GM12878 (cell line): Measurements from ENCODE around the gene NT5C3A. TPM values are rescaled to one million over a fixed set of nuclear protein-coding genes. Genes with fewer than 3 reads are reported as not detected.
A peak's percentile ranks its signal among the peaks of the same experiment; 100 is the strongest.

Experiments used
- ATF7 ChIP-seq: fragments of 450-650 bp; IDR thresholded peaks from 2 replicates; pipeline ENCODE4 v1.6.1; 2016; ENCODE audit warnings: low read depth, mild to moderate bottlenecking
- FOS ChIP-seq: IDR thresholded peaks from 3 replicates; pipeline ENCODE4 v1.6.1; 2011; ENCODE audit warnings: borderline replicate concordance; ENCODE audit not compliant: insufficient read length; ENCODE audit errors: extremely low read depth
- HDAC2 ChIP-seq: fragments of 200-600 bp; sonication (generic); IDR thresholded peaks from 2 replicates; pipeline ENCODE4 v1.6.1; 2017
- HDGF ChIP-seq: fragments of 450-650 bp; IDR thresholded peaks from 2 replicates; pipeline ENCODE4 v1.6.1; 2016; ENCODE audit warnings: antibody characterized with exemption
- HSF1 ChIP-seq: fragments of 150-350 bp; IDR thresholded peaks from 2 replicates; pipeline ENCODE4 v1.6.1; 2014; ENCODE audit warnings: mild to moderate bottlenecking, low read depth, low read length
- MEF2B ChIP-seq: fragments of 450-650 bp; IDR thresholded peaks from 2 replicates; pipeline ENCODE4 v1.6.1; 2018; ENCODE audit warnings: mild to moderate bottlenecking, moderate library complexity; ENCODE audit not compliant: partially characterized antibody, poor library complexity, severe bottlenecking
- MYB ChIP-seq: fragments of 150-350 bp; IDR thresholded peaks from 2 replicates; pipeline ENCODE4 v1.6.1; 2014; ENCODE audit warnings: mild to moderate bottlenecking, low read depth, low read length, borderline replicate concordance
- NBN ChIP-seq: fragments of 450-650 bp; IDR thresholded peaks from 2 replicates; pipeline ENCODE4 v1.6.1; 2016
- NFIC ChIP-seq: IDR thresholded peaks from 2 replicates; pipeline ENCODE4 v1.6.1; 2012; ENCODE audit warnings: low read depth, mild to moderate bottlenecking, inconsistent platforms, low read length, moderate library complexity
- NKRF ChIP-seq: fragments of 450-650 bp; conservative IDR thresholded peaks from 2 replicates; pipeline ENCODE4 v1.6.1; 2017; ENCODE audit warnings: mild to moderate bottlenecking, moderate library complexity
- NR2F1 ChIP-seq: fragments of 450-650 bp; conservative IDR thresholded peaks from 2 replicates; pipeline ENCODE4 v1.6.1; 2017; ENCODE audit warnings: mild to moderate bottlenecking
- TAF1 ChIP-seq: IDR thresholded peaks from 2 replicates; pipeline ENCODE4 v1.6.1; 2011; ENCODE audit warnings: mild to moderate bottlenecking, low read depth, low read length, borderline replicate concordance
- ZBTB4 ChIP-seq: fragments of 450-650 bp; formaldehyde crosslinking; IDR thresholded peaks from 2 replicates; pipeline ENCODE4 v1.4.0; 2022; ENCODE audit warnings: mild to moderate bottlenecking, moderate library complexity
- polyA plus RNA-seq, 11 experiments: library from polyadenylated mRNA; depleted of rRNA in 4 of 11; unstranded in 6 of 11; stranded (reverse) in 5 of 11; fragments of >200 nt; fragmentation: Nextera tagmentation in 4 of 11; fragmentation: Illumina TruSeq in 1 of 11; extraction: Ambion mirVana in 4 of 11; extraction: Trizol in 1 of 11; gene quantifications; 1 replicate in 1 of 11; 2 replicates in 10 of 11; pipeline versions ENCODE4 v1.2.1 to v1.2.3, GENCODE V29; 2011 to 2016; ENCODE audit warnings: inconsistent platforms in 2 of 11, missing spikeins in 2 of 11, low read depth in 1 of 11
- total RNA-seq, 4 experiments: library from RNA; depleted of rRNA in 3 of 4; stranded (reverse); fragments of >200 nt in 3 of 4; fragmentation: Illumina TruSeq in 1 of 4; extraction: Trizol in 1 of 4; gene quantifications; 2 replicates each; pipeline versions ENCODE4 v1.2.1 to v1.2.3, GENCODE V29; 2013 to 2021
- TF ChIP-seq, protein P1 (sequence below): IDR thresholded peaks from 2 replicates; pipeline ENCODE4 v1.6.1; 2012; ENCODE audit warnings: low read depth, low read length, improper control_type of control experiment
- TF ChIP-seq, protein P2 (sequence below): fragments of 450-650 bp; IDR thresholded peaks from 2 replicates; pipeline ENCODE4 v1.6.1; 2014; ENCODE audit warnings: mild to moderate bottlenecking
- TF ChIP-seq, protein P3 (sequence below): IDR thresholded peaks from 2 replicates; pipeline ENCODE4 v1.6.1; 2012; ENCODE audit warnings: mild to moderate bottlenecking, low read depth, low read length

Gene NT5C3A
- total and polyA plus RNA-seq, 10 of the 15 experiments (the other 5 are each of a cell fraction or from before 2014, with no cell fraction given), result 53.0 to 111 (median 71.4) TPM

DNA sequence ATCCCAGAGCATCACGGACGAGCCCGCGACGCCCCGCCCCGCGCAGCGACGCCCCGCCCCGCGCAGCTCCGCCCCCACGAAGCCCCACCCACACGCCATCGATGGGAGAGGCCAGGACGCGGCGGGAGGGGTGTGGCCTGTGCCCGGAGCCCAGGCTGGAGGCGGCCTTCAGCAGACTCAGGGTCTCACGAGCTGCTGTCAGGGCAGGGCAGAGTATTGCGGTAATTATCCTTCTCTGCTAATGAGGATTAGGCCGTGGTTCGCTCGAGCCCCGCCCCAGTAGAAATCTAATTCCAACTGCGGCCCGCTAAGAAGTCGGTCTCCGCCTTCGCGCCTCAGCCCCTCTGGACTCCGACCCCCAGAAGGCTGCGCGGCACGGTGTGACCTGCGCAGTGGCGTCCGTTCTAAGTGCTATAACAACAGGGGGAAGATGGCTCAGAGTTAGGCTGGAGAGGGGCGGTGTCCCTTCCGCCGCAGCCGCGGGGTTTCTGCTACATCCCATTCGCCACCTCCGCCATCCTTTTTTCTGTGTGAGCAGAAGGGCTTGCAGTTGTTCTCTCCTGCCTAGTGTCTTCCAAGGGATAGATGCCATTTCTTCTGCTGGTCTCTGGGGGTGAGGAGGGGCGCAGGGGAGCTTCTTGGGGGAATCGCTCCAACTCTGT, 337 bp upstream of the NT5C3A start (continued):
- TF ChIP-seq, protein P1, sequence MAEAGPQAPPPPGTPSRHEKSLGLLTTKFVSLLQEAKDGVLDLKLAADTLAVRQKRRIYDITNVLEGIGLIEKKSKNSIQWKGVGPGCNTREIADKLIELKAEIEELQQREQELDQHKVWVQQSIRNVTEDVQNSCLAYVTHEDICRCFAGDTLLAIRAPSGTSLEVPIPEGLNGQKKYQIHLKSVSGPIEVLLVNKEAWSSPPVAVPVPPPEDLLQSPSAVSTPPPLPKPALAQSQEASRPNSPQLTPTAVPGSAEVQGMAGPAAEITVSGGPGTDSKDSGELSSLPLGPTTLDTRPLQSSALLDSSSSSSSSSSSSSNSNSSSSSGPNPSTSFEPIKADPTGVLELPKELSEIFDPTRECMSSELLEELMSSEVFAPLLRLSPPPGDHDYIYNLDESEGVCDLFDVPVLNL, result no peak
- TF ChIP-seq NFIC (no peak), NR2F1 (no peak), HSF1 (no peak), MEF2B (no peak), MYB (no peak), TAF1 (peak; percentile 74; the same call in 1 of the 2 replicates), NBN (0 out of 2 replicates have a peak, but pooled peaks have one; percentile 75), ATF7 (peak; percentile 47; the same call in 1 of the 2 replicates), HDAC2 (no peak), FOS (no peak), NKRF (0 out of 2 replicates have a peak, but pooled peaks have one; percentile 47), HDGF (no peak), ZBTB4 (CRISPR knock-in tag) (no peak)
- TF ChIP-seq, protein P2, sequence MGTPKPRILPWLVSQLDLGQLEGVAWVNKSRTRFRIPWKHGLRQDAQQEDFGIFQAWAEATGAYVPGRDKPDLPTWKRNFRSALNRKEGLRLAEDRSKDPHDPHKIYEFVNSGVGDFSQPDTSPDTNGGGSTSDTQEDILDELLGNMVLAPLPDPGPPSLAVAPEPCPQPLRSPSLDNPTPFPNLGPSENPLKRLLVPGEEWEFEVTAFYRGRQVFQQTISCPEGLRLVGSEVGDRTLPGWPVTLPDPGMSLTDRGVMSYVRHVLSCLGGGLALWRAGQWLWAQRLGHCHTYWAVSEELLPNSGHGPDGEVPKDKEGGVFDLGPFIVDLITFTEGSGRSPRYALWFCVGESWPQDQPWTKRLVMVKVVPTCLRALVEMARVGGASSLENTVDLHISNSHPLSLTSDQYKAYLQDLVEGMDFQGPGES, result no peak
- TF ChIP-seq, protein P3, sequence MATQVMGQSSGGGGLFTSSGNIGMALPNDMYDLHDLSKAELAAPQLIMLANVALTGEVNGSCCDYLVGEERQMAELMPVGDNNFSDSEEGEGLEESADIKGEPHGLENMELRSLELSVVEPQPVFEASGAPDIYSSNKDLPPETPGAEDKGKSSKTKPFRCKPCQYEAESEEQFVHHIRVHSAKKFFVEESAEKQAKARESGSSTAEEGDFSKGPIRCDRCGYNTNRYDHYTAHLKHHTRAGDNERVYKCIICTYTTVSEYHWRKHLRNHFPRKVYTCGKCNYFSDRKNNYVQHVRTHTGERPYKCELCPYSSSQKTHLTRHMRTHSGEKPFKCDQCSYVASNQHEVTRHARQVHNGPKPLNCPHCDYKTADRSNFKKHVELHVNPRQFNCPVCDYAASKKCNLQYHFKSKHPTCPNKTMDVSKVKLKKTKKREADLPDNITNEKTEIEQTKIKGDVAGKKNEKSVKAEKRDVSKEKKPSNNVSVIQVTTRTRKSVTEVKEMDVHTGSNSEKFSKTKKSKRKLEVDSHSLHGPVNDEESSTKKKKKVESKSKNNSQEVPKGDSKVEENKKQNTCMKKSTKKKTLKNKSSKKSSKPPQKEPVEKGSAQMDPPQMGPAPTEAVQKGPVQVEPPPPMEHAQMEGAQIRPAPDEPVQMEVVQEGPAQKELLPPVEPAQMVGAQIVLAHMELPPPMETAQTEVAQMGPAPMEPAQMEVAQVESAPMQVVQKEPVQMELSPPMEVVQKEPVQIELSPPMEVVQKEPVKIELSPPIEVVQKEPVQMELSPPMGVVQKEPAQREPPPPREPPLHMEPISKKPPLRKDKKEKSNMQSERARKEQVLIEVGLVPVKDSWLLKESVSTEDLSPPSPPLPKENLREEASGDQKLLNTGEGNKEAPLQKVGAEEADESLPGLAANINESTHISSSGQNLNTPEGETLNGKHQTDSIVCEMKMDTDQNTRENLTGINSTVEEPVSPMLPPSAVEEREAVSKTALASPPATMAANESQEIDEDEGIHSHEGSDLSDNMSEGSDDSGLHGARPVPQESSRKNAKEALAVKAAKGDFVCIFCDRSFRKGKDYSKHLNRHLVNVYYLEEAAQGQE, result peak; percentile 36; the same call in 1 of the 2 replicates
